GM18870 (cell line): ENCODE data around the gene PTPRT.
"Not testable (repeated sequence)": the region's sequence is repeated elsewhere in the genome, so short reads cannot be mapped to it uniquely, and the experiment has no call there.

Experiments
- ATAC-seq: cut with Tn5 transposase; IDR thresholded peaks from one replicate; pipeline ENCODE4 v1.9.1; 2021; ENCODE audit warnings: moderate library complexity; ENCODE audit not compliant: unreplicated experiment

Gene PTPRT

GRCh38 chr20:42923348-42923918 is 266.3 kb downstream of the PTPRT start:
- ATAC-seq, result no peak

DNA sequence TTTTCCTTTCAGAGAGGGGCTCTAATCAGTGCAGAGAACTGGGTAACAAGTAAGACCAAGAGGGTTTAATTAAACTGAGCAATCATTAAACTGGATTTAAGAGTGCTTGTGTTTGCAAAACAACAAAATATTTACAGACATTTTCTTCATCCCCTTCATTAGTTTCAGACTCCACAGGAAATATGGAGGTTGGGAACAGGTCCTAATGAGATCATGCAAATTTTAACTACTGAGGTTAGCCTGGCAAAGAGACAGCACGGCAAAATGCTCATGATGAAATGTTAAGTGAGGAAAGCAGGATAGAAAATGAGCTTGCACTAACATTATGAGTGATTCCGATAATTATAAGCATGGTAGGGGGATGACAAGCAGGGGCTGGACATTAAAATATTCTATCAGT is 268.9 kb downstream of the PTPRT start:
- no peak for ATAC-seq

GRCh38 chr20:42919316-42919715 is 270.4 kb downstream of the PTPRT start:
- no peak for ATAC-seq

DNA sequence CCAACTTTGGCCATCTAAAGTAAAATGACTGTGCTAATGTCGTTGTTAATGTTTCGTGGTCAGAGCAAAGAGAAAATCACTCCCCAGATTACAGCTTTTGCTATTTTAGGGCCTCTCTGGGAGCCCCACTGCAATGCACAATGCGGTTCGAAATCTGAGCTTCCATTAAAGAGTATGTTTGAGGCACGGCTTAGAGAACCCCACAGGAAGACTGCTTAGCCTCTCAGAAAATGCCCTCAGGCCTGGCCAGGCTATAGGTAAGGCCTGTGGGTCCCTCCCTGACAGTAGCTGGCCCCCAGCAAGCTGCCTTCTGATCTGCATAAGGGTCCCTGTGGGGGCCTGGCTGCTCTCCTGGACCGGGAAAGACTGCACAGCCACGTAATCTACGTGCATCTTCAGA is 274.6 kb downstream of the PTPRT start:
- no peak for ATAC-seq

DNA sequence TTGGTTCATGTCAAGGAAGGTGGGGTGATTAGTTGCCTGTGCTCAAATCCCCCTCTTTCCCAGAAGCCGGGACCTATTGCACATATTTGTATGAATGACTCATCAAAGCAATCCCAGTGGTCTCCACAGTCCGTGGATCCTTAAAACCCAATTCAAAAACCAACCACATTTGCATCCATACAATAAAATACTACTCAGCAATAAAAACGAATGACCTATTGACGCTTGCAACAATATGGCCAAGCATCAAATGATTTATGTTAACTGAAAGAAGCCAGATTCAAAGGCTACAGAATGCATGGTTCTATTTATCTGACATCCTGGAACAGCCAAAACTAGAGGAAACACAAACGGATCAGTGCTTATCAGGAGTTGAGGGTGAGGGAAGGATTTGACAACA is 275.4 kb downstream of the PTPRT start:
- ATAC-seq, result no peak

- ATAC-seq, result not testable (repeated sequence)
Measured at GRCh38 chr20:42910808-42911207, 278.9 kb downstream of the PTPRT start.

DNA sequence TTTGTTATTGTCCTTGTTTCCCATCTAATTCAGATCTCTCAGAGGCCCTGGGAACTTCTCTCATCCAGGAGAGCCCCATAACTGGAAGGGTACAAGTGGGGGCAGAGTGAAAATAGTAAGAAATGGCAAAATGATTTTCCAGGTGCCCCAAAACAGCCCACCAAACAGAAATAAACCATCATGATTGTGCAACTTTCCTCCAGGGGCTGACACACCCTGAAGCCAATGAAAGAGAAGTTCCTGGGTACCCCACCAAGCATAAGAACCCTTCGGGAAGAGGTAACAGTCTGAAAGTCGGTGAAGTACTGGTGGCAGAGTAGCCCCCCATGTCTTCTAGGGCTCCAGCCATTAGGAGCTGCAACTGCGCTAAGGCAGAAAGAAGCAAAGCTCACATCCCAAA is 282.0 kb downstream of the PTPRT start:
- ATAC-seq, result no peak

- ATAC-seq, result no peak
Measured at GRCh38 chr20:42906120-42906519, 283.6 kb downstream of the PTPRT start.

DNA sequence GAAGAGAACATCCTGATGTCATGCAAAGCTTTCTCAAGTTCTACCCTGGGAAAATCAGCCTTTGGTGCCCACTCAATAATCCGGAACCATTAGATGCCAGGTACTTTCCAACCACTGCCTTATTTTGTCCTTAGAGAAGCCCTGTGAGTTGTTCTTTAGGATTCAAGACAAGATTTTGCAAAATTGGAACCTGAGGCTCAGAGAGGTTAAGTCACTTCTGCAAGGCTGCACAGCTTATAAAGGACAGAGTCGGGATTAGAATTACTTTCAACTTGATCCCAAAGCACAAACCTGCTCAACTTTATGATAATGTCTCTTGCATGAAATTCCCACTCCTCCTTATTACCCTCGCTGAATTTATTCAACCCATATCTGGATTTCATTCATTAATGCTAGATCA is 287.2 kb downstream of the PTPRT start:
- no peak for ATAC-seq

DNA sequence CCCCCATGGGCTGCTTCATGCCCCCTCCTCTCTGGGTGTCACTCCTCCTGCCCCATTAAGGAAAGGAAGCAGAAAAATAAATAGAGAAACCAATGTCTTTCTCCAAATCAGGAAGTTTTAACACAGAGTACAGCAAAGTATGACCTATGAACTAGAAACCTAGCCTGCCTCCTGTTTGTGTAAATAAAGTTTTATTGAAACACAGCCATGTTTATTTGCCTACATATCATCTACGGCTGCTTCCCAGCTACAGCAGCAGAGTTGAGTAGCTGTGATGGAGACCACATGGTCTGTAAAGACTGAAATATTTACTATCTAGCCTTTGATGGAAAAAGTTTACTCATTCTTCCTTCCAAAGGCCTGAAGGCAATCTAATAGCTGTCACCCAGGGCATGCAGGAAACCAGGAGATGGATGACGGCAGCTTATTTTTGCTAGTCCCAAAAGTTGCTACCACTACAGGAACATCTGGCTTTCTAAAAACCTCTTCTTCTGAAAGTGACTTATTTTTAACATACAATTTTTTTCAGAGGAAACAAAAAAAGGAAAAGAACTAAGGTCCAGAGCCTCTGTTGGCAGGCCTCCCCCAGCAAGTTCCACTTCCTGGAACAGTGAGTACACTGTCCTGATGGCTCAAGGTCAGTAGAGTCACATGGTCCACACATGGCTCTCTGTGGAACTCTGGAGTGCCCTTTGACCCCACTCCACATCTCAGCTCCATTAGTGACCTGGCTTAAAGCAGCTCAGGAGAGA is 287.8 kb downstream of the PTPRT start:
- ATAC-seq, result no peak

- not testable (repeated sequence) for ATAC-seq
Measured at GRCh38 chr20:42900764-42901163, 288.9 kb downstream of the PTPRT start.

- no peak for ATAC-seq
Measured at GRCh38 chr20:42895020-42895419, 294.7 kb downstream of the PTPRT start.

DNA sequence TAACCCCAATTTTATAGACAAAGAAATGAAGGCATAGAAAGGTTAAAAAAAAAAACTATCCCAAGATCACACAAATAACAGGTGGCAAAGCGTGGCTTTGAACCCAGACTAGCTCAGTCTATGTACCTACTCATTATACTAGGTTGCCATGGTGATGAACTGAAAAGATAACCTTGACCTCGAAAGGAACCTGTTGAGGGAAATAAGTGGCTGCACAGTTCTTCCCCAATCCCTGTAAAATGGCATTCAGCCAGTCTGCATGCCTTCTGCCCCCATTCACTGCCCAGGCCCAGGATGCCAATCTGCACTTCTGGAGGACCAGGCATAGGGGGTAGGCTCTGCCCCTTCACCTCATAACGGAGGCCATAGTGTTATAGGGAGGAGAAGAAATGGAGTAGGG is 295.2 kb downstream of the PTPRT start:
- no peak for ATAC-seq

- ATAC-seq, result no peak
Measured at GRCh38 chr20:42889517-42889916, 300.2 kb downstream of the PTPRT start.

DNA sequence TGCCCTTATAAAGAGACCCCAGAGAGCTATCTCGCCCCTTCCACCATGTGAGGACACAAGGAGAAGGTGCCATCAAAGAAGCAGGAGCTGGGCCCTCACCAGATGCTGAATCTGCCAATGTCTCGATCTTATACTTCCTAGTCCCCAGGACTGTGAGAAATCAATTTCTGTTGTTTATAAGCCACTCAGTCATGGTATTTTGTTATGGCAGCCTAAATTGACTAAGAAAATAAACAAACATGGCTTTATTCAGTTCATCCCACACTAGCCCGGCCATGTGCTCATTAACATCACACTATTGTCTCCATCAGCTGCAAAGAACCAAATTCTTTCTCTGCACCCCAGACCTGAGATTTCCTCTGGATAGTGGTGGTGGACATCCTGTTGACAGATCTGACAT is 302.4 kb downstream of the PTPRT start:
- ATAC-seq, result no peak

GRCh38 chr20:42886801-42887200 is 302.9 kb downstream of the PTPRT start:
- no peak for ATAC-seq

DNA sequence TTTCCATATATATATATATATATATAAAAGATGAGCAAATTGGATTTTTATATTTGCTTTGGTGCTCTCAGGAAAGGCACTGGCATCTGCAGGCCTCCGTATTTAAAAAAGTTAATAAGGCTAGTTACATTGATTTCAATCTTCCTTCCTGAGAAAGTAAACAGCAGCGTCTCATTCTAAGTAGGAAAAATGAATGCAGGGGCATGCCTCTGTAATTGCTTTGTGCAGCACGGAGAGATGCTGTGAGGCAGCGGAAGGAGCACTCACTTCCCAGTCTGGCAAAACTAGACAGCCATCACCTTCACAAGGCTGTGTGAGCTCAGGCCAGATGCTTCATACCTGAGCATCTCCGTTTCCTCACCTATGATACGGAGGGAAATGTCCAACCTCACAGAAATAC is 303.7 kb downstream of the PTPRT start:
- ATAC-seq, result no peak

GRCh38 chr20:42875581-42875980 is 314.1 kb downstream of the PTPRT start:
- ATAC-seq, result no peak

DNA sequence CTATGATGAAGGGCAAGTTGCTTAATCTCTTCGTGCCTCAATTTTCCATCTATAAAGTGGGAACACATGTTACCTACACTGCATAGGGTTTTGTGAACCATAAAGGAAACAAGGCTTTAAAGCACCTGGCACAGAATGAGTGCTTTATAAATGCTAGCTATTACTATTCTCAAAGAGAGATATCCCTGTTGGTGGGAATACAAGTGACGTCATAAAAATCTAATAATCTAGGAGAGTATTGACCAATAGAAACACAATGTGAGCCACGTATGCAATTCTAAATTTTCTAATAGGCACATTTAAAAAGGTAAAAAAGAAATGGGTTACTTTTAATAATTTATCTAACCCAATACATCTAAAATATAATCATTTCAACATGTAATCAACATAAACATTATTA is 316.4 kb downstream of the PTPRT start:
- ATAC-seq, result no peak

DNA sequence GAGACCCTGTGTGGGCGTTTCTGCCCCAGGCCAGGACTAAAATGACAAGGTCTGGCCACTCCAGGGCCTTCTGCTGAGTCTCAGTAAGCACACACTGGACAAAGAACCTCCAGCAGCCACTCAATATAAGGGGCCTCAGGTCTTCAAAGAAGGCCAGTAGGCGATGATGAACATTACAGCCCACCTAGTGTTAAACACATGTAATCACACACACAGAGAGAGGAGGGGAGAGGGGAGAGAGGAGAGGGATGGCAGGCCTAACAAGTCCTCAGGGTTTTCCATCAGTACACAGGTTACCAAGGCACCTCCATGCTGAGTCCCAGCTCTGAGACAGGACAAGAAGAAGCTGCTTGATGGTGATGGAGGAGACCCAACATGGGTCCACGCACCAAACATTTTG is 325.6 kb downstream of the PTPRT start:
- no peak for ATAC-seq

DNA sequence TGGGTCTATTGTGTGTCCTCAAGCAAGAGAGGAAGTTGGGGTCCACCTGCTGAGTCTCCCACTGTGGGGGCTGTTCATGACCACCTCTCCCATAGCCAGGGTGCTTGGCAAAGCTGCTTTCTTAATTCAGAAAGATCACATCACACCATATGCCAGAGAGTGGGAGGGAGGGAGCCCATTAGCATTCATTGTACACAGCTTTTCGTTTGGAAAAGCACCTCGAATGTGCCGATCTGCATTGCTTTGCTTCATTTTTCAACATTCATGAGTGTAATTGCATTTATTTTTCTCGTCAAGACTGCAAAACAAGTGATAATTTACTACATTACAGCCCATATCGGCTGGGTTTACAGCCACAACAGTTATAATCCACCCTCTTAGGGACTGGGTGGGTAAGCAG is 327.3 kb downstream of the PTPRT start:
- no peak for ATAC-seq

DNA sequence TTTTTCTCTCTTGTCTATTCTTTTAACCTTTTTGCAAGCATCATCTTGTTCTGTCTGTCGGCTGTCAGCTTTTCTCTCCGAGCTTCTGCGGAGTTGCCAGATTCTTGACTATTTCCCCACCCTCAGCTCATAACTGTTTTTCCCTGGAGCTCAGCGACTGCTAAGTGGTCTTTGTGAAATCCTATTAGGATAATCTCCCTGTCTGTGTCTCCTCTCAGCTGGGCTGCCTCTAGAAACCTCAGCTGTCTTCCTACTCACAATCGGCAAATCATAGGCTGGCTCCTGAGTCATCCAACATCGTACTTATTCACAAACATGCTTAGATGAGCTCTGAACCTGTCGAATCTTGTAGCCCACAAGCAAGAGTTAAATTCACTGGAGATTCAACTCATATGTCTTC is 332.3 kb downstream of the PTPRT start:
- ATAC-seq, result no peak

- ATAC-seq, result no peak
Measured at GRCh38 chr20:42855896-42856295, 333.8 kb downstream of the PTPRT start.
